Skin epidermis (tissue), 12 donors: ENCODE results near the gene MIEN1.
"Not testable (repeated sequence)": the region's sequence is repeated elsewhere in the genome, so short reads cannot be mapped to it uniquely, and the experiment has no call there.

ENCODE experiments used
- H3K27ac ChIP-seq, 21 experiments: fragments of 200-600 bp; sonication (generic) in 11 of 21; one replicate each; pipeline ENCODE4 v1.5.0; 2020; ENCODE audit warnings: mild to moderate bottlenecking in 3 of 21, inconsistent platforms in 2 of 21, moderate library complexity in 2 of 21
- H3K4me3 ChIP-seq, 7 experiments: fragments of 200-600 bp; sonication (generic) in 2 of 7; one replicate each; pipeline ENCODE4 v1.5.0; 2020; ENCODE audit warnings: inconsistent platforms in 2 of 7, mild to moderate bottlenecking in 2 of 7, moderate library complexity in 1 of 7

MIEN1 gene

GRCh38 chr17:39724731-39725130 is 5.6 kb downstream of the MIEN1 start:
- H3K27ac ChIP-seq = no peak overlapping the region
- H3K4me3 ChIP-seq = no peak overlapping the region

DNA sequence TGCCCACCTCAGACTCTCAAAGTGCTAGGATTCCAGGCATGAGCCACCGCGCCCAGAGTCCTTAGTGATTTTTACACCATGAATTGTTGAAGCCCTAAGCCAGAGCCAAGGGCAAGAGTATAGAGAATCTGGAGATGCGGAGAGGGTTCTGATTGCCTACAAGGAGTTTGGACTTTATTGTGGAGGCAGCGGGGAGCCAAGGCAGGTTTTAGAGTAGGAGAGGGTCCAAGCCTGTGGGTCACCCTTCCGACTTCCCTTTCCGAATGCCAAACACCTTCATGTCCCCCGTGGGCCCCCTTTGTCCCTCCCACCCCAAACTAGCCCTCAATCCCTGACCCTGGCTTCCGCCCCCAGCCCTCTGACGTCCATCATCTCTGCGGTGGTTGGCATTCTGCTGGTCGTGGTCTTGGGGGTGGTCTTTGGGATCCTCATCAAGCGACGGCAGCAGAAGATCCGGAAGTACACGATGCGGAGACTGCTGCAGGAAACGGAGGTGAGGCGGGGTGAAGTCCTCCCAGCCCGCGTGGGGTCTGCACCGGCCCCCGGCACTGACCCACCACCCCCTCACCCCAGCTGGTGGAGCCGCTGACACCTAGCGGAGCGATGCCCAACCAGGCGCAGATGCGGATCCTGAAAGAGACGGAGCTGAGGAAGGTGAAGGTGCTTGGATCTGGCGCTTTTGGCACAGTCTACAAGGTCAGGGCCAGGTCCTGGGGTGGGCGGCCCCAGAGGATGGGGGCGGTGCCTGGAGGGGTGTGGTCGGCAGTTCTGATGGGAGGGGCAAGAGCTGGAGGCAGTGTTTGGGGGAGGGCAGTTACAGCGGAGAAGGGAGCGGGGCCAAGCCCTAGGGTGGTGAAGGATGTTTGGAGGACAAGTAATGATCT is 7.1 kb downstream of the MIEN1 start:
- no peak overlapping the region for H3K4me3 ChIP-seq
- H3K27ac ChIP-seq = peak overlapping the region in 2 of 21 experiments; percentile 16 to 31

DNA sequence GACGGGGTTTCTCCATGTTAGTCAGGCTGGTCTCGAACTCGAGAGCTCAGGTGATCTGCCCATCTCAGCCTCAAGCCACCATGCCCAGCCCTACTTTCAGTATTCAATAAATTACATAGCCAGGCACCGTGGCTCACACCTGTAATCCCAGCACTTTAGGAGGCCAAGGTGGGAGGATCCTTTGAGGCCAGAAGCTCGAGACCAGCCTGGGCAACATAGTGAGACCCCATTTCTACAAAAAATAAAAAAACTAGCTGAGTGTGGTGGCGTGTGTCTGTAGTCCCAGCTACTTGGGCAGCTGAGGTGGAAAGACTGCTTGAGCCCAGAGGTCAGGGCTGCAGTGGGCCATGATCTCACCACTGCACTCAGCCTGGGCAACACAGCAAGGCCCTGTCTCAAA is 8.2 kb downstream of the MIEN1 start:
- Histone ChIP-seq H3K27ac (no peak overlapping the region), H3K4me3 (no peak overlapping the region)

- Histone ChIP-seq H3K4me3 (no peak overlapping the region), H3K27ac (peak overlapping the region in 1 of 21 experiments; percentile 4)
Observed at GRCh38 chr17:39719563-39720355, 10.6 kb downstream of the MIEN1 start.

GRCh38 chr17:39717660-39718059 is 12.7 kb downstream of the MIEN1 start:
- no peak overlapping the region for H3K4me3 ChIP-seq
- H3K27ac ChIP-seq = peak overlapping the region in 2 of 21 experiments; percentile 22 to 84

GRCh38 chr17:39716879-39717536 is 13.3 kb downstream of the MIEN1 start:
- H3K27ac ChIP-seq = peak overlapping the region in 19 of 21 experiments; percentile 5 to 86 (median 77)
- H3K4me3 ChIP-seq = no peak overlapping the region

DNA sequence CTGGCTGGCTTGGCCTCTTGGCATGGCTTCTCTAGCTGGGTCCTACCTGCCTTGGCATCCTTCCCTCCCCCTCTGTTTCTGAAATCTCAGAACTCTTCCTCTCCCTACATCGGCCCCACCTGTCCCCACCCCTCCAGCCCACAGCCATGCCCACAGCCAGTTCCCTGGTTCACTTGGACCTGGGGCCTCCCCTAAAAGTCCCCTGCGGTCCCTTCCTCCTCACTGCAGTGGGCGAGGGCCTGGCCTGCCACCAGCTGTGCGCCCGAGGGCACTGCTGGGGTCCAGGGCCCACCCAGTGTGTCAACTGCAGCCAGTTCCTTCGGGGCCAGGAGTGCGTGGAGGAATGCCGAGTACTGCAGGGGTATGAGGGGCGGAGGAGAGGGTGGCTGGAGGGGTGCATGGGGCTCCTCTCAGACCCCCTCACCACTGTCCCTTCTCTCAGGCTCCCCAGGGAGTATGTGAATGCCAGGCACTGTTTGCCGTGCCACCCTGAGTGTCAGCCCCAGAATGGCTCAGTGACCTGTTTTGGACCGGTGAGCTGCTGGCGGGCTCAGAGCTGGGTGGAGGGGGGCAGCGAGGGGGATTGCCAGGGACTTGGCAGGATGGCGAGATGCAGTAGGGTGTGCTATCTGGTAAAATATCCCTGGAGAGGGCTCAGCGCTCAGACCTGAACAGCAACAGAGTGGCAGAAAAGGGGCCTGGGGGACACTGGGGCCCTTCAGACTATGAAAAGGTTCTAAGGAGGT is 14.1 kb downstream of the MIEN1 start:
- no peak overlapping the region for H3K4me3 ChIP-seq
- peak overlapping the region in 20 of 21 experiments; percentile 5 to 86 (median 78) for H3K27ac ChIP-seq

GRCh38 chr17:39715375-39716072 is 14.8 kb downstream of the MIEN1 start:
- peak overlapping the region in 11 of 21 experiments; percentile 15 to 86 (median 81) for H3K27ac ChIP-seq

GRCh38 chr17:39714234-39714633 is 16.1 kb downstream of the MIEN1 start:
- H3K27ac ChIP-seq = no peak overlapping the region

More at GRCh38 chr17:39715375-39716072, 14.8 kb downstream of the MIEN1 start:
- H3K4me3 ChIP-seq = no peak overlapping the region

GRCh38 chr17:39711851-39712250 is 18.5 kb downstream of the MIEN1 start:
- Histone ChIP-seq H3K27ac (no peak overlapping the region), H3K4me3 (no peak overlapping the region)

More at GRCh38 chr17:39714234-39714633, 16.1 kb downstream of the MIEN1 start:
- no peak overlapping the region for H3K4me3 ChIP-seq

DNA sequence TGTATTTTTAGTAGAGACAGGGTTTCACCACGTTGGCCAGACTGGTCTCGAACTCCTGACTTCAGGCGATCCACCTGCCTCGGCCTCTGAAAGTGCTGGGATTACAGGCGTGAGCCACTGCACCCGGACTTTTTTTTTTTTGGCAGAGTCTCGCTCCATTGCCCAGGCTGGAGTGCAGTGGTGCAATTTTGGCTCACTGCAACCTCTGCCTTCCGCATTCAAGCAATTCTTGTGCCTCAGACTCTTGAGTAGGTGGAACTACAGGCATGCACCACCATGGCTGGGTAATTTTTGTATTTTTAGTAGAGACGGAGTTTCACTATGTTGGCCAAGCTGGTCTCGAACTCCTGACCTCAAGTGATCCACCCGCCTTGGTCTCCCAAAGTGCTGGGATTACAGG is 19.3 kb downstream of the MIEN1 start:
- H3K4me3 ChIP-seq, H3K27ac ChIP-seq: not testable (repeated sequence)

- H3K4me3 ChIP-seq = no peak overlapping the region
- no peak overlapping the region for H3K27ac ChIP-seq
Observed at GRCh38 chr17:39709998-39710964, 20.1 kb downstream of the MIEN1 start.

DNA sequence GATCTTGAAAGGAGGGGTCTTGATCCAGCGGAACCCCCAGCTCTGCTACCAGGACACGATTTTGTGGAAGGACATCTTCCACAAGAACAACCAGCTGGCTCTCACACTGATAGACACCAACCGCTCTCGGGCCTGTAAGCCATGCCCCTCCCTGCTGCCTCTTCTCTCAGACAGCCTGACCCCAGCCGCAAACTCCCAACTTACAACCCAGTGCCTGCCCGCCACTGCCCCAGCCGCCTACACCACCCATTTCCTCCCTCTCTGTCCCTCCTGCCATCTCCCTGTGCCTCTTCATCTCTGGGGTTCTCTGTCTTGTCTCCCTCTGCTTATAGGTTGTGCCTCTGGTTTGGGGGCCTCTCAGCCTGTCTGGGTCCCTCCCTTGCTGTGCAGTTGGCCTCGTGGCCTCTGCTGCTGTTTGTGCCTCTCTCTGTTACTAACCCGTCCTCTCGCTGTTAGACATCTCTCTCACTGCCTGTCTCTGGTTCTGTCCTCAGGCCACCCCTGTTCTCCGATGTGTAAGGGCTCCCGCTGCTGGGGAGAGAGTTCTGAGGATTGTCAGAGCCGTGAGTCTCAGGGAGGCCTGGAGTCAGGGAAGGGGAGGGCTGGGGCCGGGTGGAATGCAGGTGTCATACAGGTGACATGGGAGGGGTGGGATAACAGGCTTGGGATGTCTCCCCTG is 20.9 kb downstream of the MIEN1 start:
- Histone ChIP-seq H3K4me3 (no peak overlapping the region), H3K27ac (no peak overlapping the region)

GRCh38 chr17:39706921-39707337 is 23.4 kb downstream of the MIEN1 start:
- no peak overlapping the region for H3K4me3 ChIP-seq
- peak overlapping the region in 17 of 21 experiments; percentile 49 to 88 (median 77) for H3K27ac ChIP-seq

DNA sequence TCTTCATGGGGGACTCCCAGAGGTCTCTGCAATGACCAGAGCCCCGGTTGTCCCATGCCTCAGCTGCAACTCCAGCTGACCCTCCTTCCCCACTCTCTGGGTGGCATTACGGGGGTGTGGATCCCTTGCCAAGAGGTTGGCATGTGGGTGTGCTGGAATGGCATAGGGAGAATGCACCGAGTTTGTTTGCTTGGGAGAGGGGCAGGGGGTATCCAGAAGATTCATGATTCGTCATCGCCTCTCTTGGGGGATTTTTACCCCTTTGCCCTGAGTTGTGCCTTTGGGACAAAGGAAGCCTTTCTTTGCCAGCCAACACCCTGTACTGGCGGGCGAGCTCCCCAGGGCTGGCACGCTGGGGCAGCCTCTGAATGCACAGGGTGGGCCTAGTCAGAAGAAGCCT is 23.9 kb downstream of the MIEN1 start:
- peak overlapping the region in 1 of 7 experiments; percentile 3 for H3K4me3 ChIP-seq
- H3K27ac ChIP-seq = peak overlapping the region in 20 of 21 experiments; percentile 47 to 88 (median 76)

- H3K4me3 ChIP-seq = peak overlapping the region in 1 of 7 experiments; percentile 3
- H3K27ac ChIP-seq = peak overlapping the region in 20 of 21 experiments; percentile 47 to 88 (median 76)
Observed at GRCh38 chr17:39705786-39706348, 24.5 kb downstream of the MIEN1 start.
